Measurements from ENCODE around the gene CHMP3.
"Not testable (repeated sequence)": the region's sequence is repeated elsewhere in the genome, so short reads cannot be mapped to it uniquely, and the experiment has no call there.

CHMP3 gene

DNA sequence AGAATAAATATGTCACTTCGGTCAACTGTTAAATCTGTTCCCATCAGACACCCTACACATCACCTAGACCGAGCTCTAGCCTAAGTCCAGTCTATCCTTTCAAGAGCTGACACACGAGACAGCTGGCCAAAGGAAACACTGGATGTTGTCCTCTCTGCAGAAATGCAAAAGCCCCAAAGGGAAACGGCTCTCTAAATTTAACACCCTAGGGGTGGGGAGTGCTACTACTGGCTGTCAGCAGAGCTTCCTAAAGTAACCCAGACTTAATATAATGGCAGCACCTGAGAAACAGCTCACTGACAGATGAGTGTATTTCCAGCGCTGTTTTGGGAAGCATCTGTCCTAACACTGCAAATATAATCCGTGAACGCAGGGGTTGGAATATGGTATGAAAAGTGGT lies 55.6 kb downstream of the CHMP3 start:
- no peak for DNase-seq (ENCODE audit: low read depth)

- DNase-seq (ENCODE audit: low read depth): no peak
Measured at GRCh38 chr2:86500325-86501083, 62.7 kb downstream of the CHMP3 start.

DNA sequence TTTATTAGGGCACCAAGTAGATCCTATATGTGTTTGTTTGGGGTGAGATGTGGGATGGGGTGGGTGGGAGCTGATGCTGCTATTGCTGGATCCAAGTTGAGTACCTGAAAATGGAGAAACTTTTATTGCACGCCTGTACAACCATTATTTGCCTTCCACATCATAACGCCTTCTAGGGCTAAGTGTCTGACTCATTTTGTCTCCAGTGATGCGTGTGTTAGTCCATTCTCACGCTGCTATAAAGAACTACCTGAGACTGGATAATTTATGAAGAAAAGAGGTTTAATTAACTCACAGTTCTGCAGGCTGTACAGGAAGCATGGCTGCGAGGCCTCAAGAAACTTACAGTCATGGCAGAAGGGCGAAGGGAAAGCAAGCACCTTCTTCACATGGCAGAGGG lies 63.9 kb downstream of the CHMP3 start:
- DNase-seq (ENCODE audit: low read depth): no peak

GRCh38 chr2:86498468-86499260 lies 64.6 kb downstream of the CHMP3 start:
- no peak for DNase-seq (ENCODE audit: low read depth)

GRCh38 chr2:86496391-86496790 lies 66.9 kb downstream of the CHMP3 start:
- not testable (repeated sequence) for DNase-seq (ENCODE audit: low read depth)

- no peak for DNase-seq (ENCODE audit: low read depth)
Measured at GRCh38 chr2:86492048-86492453, 71.2 kb downstream of the CHMP3 start.

GRCh38 chr2:86491088-86491487 lies 72.2 kb downstream of the CHMP3 start:
- no peak for DNase-seq (ENCODE audit: low read depth)

- no peak for DNase-seq (ENCODE audit: low read depth)
Measured at GRCh38 chr2:86490245-86490644, 73.0 kb downstream of the CHMP3 start.

GRCh38 chr2:86489542-86489941 lies 73.7 kb downstream of the CHMP3 start:
- DNase-seq (ENCODE audit: low read depth): no peak

DNA sequence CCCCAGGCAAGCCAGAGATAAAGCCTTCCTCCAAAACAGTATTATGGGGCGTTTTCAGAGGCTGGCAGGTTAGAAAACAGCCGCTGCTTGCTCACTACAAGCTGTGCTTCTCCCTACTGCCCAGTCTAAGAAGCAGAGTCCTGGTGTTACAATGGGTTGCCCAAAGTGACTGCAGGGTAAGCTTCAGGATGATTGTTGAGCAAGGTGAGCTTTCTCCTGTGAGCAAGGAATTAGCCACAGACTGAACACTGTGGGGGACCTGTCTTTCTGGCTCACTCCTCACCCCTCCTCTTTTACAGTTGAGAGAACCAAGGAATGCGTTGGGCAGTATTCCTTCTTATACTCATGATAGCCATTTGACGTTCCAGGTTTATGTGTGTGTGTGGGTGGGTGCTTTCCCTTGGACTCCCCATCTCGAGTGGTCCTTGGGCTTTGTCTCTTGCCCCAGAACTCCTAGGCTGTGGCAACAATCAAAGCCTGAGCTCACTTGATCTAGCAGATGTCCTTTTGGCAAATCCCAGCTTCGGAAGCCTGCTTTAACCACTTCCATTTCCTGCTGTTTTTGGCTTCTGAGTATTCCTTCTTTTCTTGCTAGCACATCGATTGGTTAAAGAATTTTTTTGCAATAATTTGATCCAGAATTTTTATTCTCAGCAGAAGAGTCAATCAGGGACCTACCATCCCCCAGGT lies 74.5 kb downstream of the CHMP3 start:
- no peak for DNase-seq (ENCODE audit: low read depth)

GRCh38 chr2:86487062-86487461 lies 76.2 kb downstream of the CHMP3 start:
- no peak for DNase-seq (ENCODE audit: low read depth)

DNA sequence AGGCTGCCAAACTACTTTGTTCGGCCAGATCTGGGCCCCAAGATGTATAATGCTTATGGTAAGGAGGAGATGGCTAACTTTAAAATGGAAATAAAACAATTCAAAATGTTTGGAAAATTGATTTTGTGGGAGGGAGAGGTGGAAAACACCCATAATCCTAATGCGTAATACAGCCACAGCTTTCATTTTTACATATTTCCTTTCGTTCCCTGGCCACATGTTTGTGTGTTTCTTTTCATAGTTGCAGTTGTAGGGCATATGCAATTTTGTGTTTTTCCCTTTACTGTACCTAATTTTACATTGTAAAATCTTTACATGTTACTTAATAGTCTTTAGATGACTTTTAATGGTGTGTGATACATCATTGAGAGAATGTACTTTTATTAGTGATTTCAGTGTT lies 77.4 kb downstream of the CHMP3 start:
- DNase-seq (ENCODE audit: low read depth): no peak

GRCh38 chr2:86485103-86485502 lies 78.1 kb downstream of the CHMP3 start:
- DNase-seq (ENCODE audit: low read depth): no peak

GRCh38 chr2:86484385-86484784 lies 78.9 kb downstream of the CHMP3 start:
- no peak for DNase-seq (ENCODE audit: low read depth)

- DNase-seq (ENCODE audit: low read depth): no peak
Measured at GRCh38 chr2:86482034-86482433, 81.2 kb downstream of the CHMP3 start.

- DNase-seq (ENCODE audit: low read depth): no peak
Measured at GRCh38 chr2:86480105-86480504, 83.1 kb downstream of the CHMP3 start.

DNA sequence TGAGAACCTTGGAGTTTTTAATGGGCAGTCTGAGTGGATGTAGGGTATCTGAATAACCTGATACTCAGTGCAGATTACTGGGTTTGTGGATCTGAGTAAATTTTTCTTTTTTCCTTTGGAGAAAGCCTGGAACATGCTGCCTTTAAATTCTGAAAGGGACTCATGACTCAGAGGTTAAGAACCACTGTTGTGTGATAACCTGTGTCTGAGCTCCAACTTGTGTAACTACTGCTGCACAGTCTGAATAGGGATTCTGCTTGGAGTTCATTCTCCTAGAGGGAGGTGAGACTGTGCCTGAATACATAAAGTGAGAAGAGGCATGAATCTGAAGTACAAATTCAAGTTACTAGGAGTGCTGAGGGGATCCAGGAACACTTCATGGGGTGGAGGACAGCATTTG lies 85.9 kb downstream of the CHMP3 start:
- DNase-seq (ENCODE audit: low read depth): no peak

DNA sequence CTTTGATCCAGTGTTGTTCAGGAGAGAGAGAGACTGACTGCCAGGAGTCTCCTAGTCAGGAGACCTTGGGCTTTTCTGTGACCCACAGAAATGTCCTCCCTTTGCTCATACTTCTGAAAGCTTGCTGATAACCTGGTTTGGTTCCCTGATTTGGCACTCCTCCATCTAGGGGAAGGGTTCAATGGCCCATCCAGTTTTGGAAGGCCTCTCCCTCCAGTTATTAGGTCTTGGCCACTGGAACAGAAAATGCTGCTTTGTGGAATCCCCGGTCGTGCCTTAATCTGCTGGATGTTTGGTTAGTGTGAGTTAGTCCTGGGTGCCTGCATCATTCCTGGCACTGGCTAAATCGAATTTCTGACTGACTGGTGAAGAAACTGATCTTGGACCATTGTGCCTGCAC lies 86.3 kb downstream of the CHMP3 start:
- no peak for DNase-seq (ENCODE audit: low read depth)

DNA sequence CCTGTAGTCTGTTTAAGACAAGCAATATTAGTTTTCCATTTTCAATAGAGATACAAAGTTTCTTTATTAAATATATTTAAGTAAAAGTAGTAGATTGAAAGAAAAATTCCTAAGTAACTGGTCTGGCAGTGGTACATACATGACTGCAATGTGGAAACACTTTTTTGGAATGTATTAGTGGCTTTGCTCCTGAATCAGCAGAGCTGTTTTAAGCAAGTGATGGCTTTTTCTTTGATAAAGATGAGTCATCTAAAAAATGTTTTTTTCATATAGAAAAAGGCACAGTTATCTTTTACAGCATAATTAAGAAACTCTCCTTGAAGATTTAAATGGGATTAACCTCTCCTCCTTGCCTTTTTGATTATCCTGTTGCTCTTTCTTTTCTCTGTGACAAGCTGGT lies 87.2 kb downstream of the CHMP3 start:
- DNase-seq (ENCODE audit: low read depth): no peak

GRCh38 chr2:86471637-86472036 lies 91.6 kb downstream of the CHMP3 start:
- DNase-seq (ENCODE audit: low read depth): no peak

- DNase-seq (ENCODE audit: low read depth): no peak
Measured at GRCh38 chr2:86470890-86471289, 92.4 kb downstream of the CHMP3 start.

- DNase-seq (ENCODE audit: low read depth): no peak
Measured at GRCh38 chr2:86468162-86469033, 94.8 kb downstream of the CHMP3 start.
